GM19438 (cell line): Measurements from ENCODE around the gene PLXNA1.

Experiments
- ATAC-seq: cut with Tn5 transposase; IDR thresholded peaks from one replicate; pipeline ENCODE4 v1.9.1; 2021; ENCODE audit warnings: low read depth; ENCODE audit not compliant: unreplicated experiment

PLXNA1 gene

DNA sequence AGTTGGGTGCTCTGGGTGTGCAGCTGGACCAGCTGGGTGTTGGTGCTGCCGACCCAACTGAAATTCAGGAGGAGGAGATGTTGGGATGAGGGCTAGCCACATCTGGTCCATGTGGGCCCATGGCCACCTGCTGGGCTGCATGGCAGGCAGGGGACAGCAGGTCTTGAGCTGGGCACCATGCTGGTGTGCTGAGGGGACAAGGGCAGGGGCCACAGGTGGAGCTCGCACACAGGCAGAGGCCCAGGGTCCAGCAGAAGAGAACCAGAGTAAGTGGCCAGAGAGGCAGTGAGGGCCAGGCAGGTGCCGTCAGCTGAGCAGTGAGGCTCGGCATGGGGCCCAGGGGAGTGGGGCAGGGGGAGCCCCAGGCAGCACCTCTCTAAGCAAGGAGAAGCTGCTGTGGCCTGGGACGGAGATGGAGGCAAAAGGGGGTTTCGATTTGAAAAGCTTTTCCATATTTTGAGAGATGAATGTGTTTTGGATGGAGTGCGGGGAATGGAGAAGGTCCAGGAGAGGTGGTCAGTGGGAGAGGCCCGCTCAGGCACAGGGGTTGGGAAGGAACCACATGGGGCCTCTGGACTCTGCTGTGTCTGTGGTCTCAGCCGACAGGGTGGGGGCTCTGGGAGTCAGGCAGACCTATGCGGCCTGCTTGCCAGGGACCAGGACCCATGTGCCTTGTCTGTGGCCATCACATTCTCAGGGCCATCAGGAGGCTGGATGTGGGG lies 30.5 kb upstream of the PLXNA1 start:
- no peak for ATAC-seq

DNA sequence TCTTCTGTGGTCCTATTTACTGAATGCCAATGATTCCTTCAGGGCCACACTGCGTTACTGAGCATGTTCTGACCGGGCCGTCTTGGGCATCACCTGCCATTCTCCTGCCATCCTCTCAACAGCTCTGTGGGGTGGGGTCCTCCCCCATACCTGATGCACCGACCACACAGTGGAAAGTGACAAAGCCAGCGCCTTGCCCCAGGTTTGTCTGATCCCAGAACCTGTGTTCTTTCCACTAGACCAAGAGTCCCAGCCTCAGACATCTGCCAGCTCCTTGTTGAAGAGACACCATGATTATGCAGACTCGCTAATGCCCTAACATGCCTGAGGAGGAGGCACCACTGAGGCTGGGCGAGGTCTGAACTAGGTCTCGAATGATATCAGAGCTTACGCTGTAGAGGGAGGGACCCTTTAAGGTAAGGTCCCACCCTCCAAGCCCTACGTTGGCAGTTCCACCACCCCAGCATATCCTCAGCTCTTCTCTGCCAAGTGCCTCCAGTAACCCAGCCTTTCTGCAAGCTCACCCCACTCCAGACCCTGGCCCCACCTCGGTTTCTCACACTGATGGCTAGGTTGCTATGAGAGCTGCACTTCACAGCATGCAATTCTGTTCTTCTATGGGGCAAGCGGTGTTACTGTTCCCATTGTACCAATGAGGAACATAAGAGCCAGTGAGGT lies 29.8 kb upstream of the PLXNA1 start:
- ATAC-seq, result no peak

GRCh38 chr3:126954141-126954842 lies 28.6 kb upstream of the PLXNA1 start:
- ATAC-seq, result no peak

DNA sequence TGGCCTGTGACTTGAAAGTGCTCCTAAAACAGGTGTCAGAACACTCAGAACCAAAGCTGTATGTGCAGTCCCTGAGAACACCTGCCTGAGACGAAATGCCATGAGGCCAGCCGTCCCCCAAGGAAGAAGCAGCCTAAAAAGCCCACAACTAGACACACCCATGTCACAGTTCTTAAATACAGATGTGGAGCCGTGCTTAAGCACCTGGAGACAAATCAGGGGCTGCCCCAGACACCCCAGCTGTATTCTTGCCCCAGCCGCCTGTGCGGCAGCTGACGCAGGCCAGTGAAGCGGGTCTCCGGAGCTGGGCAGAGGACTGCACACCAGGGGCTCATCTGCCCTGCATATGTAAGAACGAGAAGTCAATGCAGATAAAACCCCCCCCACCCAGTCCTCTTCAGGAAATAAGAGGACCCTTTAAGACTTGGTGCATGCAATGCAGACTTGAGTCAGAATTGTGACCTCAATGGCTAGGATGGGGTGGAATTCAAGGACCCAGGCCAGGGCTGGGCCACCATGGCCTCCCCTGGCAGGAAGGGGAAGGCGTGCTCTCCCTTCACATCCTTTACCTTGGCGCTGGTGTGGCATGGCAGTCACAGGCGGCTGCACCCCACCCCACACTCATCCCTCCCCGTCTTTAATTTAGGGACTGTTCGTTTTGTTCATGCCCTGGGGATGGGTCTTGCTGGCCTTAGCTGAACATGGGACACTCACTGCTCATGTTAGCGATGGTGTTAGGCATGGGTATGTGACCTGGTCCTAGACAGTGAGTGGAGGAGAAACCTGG lies 27.7 kb upstream of the PLXNA1 start:
- ATAC-seq, result no peak

DNA sequence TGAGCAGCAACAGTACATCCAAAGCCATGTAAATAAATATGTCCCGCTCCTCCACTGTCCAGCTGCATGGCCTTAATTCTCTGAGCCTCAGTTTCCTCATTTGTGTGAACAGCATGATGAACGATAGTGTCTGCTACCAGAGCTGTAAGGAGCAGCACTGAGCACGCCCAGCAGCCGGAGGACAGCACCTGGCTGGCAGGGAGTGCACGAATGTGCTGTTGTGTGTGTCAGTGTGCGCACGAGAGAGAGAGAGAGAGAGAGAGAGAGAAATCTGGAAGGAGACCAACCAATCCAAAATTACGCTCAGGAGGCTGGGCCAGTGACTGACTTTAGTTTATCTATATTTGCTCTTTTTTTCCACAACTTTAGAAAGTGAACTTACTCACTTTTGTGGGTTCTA lies 26.6 kb upstream of the PLXNA1 start:
- ATAC-seq, result no peak

GRCh38 chr3:126956866-126957650 lies 25.9 kb upstream of the PLXNA1 start:
- ATAC-seq, result no peak

GRCh38 chr3:126957776-126958637 lies 24.9 kb upstream of the PLXNA1 start:
- ATAC-seq, result no peak

DNA sequence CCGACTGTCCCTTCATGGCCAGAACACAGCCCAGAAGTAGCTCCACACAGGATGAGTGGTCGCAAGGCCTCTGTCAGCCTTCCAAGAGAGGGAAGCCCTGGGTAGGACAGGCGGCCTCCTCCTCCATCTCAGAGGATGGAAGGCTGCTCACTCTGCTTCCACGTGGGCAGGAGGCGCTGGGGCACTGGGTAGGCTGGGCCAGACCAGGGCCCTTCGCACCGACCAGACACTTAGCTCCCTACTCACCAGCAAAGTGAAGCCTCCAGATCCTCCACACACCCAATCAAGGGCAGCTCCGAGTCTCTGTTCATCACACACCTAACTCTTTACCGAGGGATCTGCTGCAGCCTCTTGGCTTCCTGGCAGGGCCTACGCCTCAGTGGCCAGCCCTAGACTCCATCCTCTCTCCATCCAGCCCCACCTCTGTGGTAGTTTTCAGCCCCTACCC lies 24.3 kb upstream of the PLXNA1 start:
- no peak for ATAC-seq

DNA sequence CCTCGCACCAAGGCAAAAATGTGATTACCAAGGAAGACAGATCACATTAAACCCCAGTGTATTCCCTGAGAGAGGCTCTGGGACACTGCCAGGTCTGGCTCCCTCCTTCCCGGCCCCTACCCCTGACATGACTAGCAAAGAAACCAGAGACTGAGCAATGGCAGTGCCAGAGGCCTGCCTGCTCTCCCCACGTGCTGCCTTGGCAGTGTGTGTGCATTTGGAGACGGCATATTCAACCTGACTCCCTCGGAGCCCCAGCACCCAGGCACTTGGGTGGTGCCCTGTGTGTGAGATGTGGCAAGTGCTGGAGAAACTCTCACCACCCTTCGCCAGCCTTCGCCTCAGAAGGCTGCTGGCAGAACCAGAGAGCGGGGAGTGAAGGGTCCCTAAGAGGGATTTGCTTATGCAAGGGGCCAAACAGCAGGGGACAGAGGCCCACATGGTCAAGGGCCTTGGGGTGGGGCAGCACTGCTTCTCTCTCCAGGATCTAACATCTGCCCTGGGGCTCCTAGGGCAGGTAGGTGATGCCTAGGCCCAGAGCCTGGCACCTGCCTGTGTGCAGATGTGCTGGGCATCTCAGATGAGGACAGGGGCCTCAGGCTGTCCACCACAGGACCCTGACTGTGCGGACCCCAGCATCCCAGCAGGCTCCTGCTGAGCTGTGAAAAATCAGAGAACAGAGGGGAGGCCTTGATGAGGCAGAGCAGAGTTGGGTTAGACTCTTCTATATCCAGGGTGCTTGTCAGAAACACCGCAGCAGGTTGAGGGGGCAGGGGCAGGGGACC lies 23.6 kb upstream of the PLXNA1 start:
- no peak for ATAC-seq

GRCh38 chr3:126959921-126960603 lies 22.9 kb upstream of the PLXNA1 start:
- ATAC-seq, result no peak

DNA sequence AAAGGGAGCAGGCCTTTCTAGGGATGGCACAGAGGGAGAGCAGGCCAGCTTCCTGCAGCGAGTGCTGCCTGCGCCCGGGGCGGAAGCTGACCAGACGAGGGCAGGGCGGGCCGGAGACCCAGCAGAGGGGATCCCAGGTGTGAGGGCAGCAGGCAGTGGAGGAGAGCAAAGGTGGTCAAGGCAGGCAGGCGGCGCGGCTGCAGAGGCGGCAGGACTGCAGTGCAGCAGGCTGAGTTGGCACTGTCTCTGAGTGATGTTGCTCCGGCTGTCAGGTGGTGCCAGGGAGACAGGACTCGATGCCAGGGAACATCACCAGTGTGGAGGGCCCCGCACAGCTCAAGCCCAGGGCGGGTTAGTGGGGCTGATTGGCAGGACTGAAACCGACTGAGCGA lies 22.3 kb upstream of the PLXNA1 start:
- ATAC-seq, result no peak

DNA sequence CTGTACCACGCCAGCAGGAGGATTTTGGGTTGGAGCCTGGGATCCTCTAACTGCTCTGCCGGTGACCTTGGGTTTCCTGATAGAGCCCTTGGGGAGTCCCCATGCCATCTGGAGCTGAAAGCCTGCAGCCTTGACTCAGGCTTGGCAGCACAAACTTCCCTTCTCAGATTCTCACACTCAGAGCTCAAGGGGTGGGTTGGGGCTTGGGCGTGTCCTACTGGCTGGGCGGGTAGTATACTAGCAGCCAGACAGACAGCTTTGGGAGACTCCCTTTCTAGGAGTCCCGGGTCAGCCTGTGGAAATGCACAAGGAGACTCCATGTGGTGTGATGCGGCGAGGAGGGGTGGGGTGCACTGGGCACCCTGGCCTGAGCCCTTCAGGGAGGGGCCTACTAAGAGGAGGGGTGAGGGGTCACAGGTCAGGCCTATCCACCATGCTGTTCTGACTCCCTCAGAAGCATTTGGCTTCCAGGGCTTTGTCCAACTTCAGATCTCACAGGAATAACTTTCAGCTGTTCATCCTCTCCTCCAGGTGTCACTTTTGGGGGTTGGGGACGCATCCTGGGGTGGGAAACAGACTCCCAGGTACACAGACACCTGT lies 21.6 kb upstream of the PLXNA1 start:
- ATAC-seq, result no peak

DNA sequence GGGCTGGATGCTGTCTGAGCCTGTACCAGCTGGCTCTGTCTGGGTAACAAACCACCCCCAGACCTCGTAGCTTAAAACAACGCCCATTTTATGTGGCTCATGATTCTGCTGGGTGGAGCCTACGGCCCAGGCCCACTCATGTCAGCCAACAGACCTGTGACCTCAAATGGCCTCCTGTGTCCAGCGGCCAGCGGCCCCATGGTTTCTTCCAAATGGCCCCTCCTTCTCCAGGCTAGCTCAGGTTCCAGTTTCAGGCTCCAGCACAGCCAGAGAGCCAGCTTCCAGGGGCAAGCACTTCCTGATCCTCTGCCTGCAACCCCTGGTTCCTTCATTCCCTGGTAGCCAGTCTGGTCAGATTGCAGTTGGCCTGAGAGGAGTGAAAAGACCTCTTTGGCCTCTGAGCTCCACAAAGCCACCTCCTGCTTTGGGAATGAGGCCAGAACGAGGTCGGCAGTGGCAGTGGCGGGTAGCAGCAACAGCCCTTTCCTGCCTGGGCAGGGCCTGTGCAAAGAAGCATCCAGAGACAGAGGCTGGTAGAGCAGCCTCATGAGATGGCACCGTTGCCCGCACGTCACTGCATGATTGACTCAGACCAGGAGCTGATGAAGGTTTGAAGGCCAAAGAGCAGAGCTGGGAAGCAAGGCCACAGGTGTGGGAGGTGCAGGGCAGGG lies 21.0 kb upstream of the PLXNA1 start:
- no peak for ATAC-seq

DNA sequence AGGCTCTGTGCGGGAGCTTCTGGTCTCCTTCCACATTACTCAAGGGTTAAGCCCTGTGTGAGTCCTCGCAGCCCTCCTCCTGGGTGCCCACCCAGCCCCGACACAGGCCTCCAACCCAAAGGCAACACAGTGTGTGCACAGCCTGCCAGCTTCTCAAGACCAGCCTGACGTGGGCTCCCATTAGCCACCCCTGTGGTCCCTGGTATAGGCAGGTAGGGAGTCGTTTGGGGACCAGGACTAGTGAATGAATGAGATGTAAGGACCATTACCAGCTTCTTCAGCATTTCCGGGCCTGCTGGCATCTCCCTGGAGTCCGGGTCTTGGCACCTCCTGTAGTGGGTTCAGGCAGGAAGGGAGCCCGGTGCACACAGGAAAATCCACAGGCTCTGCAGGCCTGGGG lies 20.2 kb upstream of the PLXNA1 start:
- ATAC-seq, result no peak

DNA sequence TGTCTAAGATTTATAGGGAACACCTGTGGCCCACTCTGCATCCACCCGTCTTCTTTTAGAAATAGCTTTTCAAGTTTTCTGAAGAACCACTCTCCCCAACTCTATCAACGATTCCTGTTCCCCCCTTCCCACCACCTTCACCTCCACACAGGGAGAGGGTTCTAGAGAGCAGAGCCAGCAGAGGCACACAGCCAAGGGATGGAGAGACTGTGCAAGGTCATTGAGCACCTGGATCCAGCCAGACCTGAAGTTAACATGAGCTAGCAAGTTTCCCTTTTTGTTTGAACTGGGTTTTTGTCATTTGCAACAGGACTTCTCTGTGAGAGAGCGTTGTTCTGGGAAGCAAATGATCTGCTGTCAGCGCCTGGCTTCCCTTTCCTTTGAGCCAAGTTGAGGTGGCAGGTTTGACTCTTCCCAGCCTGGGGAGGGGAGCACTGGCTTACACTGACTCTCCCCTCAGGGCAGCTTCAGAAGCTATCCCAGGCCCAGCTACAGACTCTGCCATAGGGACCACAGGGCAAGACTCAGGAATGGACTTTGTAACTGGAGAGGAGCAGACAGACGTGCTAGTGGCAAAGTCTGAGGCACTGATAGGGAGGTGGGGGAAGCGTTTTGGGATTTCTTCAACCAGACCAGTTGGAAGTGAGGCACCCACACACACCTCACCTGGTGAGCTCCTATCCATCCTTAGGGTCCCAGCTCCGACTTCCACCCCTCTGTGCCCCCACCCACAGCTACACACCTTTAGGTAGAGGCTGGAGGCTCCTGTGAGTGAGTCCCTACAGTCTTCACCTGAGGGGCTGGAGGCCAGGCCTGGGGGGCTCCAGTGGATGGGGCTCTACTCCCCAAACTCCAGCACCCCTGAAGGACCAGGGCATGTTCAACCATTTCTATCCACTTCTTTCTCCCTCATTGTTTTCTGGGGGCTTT lies 19.4 kb upstream of the PLXNA1 start:
- no peak for ATAC-seq

GRCh38 chr3:126964261-126964660 lies 18.7 kb upstream of the PLXNA1 start:
- ATAC-seq, result no peak
